A549 (cell line): ENCODE data around the gene SELENOW. TPM values are rescaled to one million over a fixed set of nuclear protein-coding genes. Genes with fewer than 3 reads are reported as not detected.
"Not testable (repeated sequence)": the region's sequence is repeated elsewhere in the genome, so short reads cannot be mapped to it uniquely, and the experiment has no call there.

ENCODE experiments used
- ATAC-seq, 2 experiments: fragments of 200-7000 bp in 1 of 2; fragments of >200 bp in 1 of 2; cut with Nextera tagmentation in 1 of 2; cut with Tn5 transposase in 1 of 2; 3 replicates each; pipeline versions ENCODE4 v1.8.0 to v1.9.1; 2018 to 2020; ENCODE audit warnings: mild to moderate bottlenecking in 1 of 2, moderate library complexity in 1 of 2
- CTCF ChIA-PET: fragments of 300-600 bp; sonication (Branson Sonifier 250); formaldehyde crosslinking; extraction: SDS; loops from one replicate; lab custom pipeline; 2021; ENCODE audit warnings: antibody characterized with exemption, inconsistent platforms; lab: Yijun Ruan, JAX
- POLR2A ChIA-PET: fragments of 350-600 bp; formaldehyde crosslinking; extraction: SDS; loops from one replicate; lab custom pipeline; 2021; ENCODE audit warnings: antibody characterized with exemption, inconsistent platforms; lab: Yijun Ruan, JAX
- DNase-seq, 2 experiments: peaks; one replicate each; pipeline versions ENCODE4 v3.0.0 to v3.0.0-alpha.2; 2011 to 2016; ENCODE audit warnings: low read depth in 1 of 2, low spot score in 1 of 2
- FAIRE-seq: peaks from 2 replicates; lab custom pipeline; 2011; peaks lifted over from hg19 to GRCh38; lab: Jason Lieb, UNC
- H3K27ac ChIP-seq, 2 experiments: fragments of >200 bp; sonication (Bioruptor Twin); formaldehyde crosslinking; 3 replicates each; pipeline ENCODE4 v1.5.1; 2016 to 2017
- H3K4me1 ChIP-seq: fragments of >200 bp; sonication (Bioruptor Twin); formaldehyde crosslinking; 3 replicates; pipeline ENCODE4 v1.6.1; 2016
- H3K4me2 ChIP-seq: fragments of >200 bp; sonication (Bioruptor Twin); formaldehyde crosslinking; 3 replicates; pipeline ENCODE4 v1.6.1; 2016
- H3K4me3 ChIP-seq: fragments of >200 bp; sonication (Bioruptor Twin); formaldehyde crosslinking; 3 replicates; pipeline ENCODE4 v1.5.1; 2016
- H3K9me3 ChIP-seq: fragments of >200 bp; sonication (Bioruptor Twin); formaldehyde crosslinking; 3 replicates; pipeline ENCODE4 v1.6.1; 2016
- BHLHE40 ChIP-seq: IDR thresholded peaks from 2 replicates; pipeline ENCODE4 v1.6.1; 2012; ENCODE audit warnings: low read depth, low read length, inconsistent platforms
- CBX2 ChIP-seq: fragments of 200-600 bp; sonication (generic); IDR thresholded peaks from 2 replicates; pipeline ENCODE4 v1.6.1; 2016; ENCODE audit warnings: low read depth, mild to moderate bottlenecking, borderline replicate concordance
- CEBPB ChIP-seq, 2 experiments: fragments of >200 bp in 1 of 2; sonication (Bioruptor Twin) in 1 of 2; formaldehyde crosslinking in 1 of 2; IDR thresholded peaks; 2 replicates each; pipeline ENCODE4 v1.6.1; 2012 to 2016
- EHF ChIP-seq: fragments of 250-450 bp; sonication (Bioruptor Pico); IDR thresholded peaks from 2 replicates; pipeline ENCODE4 v1.5.0; 2020; ENCODE audit warnings: mild to moderate bottlenecking
- EHMT2 ChIP-seq: fragments of 200-600 bp; sonication (generic); IDR thresholded peaks from 2 replicates; pipeline ENCODE4 v1.6.1; 2016; ENCODE audit warnings: antibody characterized with exemption, low read depth, mild to moderate bottlenecking, moderate library complexity
- FOSB ChIP-seq: fragments of 250-450 bp; sonication (Bioruptor Pico); IDR thresholded peaks from 2 replicates; pipeline ENCODE4 v1.5.0; 2020; ENCODE audit warnings: mild to moderate bottlenecking, moderate library complexity
- FOSL2 ChIP-seq, 2 experiments: fragments of 450-650 bp in 1 of 2; fragments of >200 bp in 1 of 2; sonication (Bioruptor Twin) in 1 of 2; formaldehyde crosslinking; IDR thresholded peaks; 2 replicates each; pipeline versions ENCODE4 v1.5.0 to v1.6.1; 2016 to 2020; ENCODE audit warnings: mild to moderate bottlenecking in 1 of 2, moderate library complexity in 1 of 2
- HDAC2 ChIP-seq: fragments of 200-600 bp; sonication (generic); IDR thresholded peaks from 2 replicates; pipeline ENCODE4 v1.6.1; 2016
- HOXB13 ChIP-seq: fragments of 250-450 bp; sonication (Bioruptor Pico); IDR thresholded peaks from 2 replicates; pipeline ENCODE4 v1.5.0; 2020; ENCODE audit warnings: low read depth, mild to moderate bottlenecking, moderate library complexity
- JUN ChIP-seq, 2 experiments: fragments of >200 bp; sonication (Bioruptor Twin); formaldehyde crosslinking; IDR thresholded peaks; 2 replicates in 1 of 2; 3 replicates in 1 of 2; pipeline ENCODE4 v1.6.1; 2016 to 2017
- KDM1A ChIP-seq: fragments of 200-600 bp; sonication (generic); IDR thresholded peaks from 2 replicates; pipeline ENCODE4 v1.6.1; 2016; ENCODE audit warnings: low read depth, mild to moderate bottlenecking
- KDM5A ChIP-seq: fragments of 200-600 bp; sonication (generic); IDR thresholded peaks from 2 replicates; pipeline ENCODE4 v1.6.1; 2016; ENCODE audit warnings: antibody characterized with exemption, mild to moderate bottlenecking
- NFE2L2 ChIP-seq: fragments of 150-350 bp; conservative IDR thresholded peaks from 2 replicates; pipeline ENCODE4 v1.6.1; 2014; ENCODE audit warnings: low read length
- NR3C1 ChIP-seq: fragments of >200 bp; sonication (Bioruptor Twin); formaldehyde crosslinking; IDR thresholded peaks from 3 replicates; pipeline ENCODE4 v1.6.1; 2017
- POLR2A ChIP-seq: IDR thresholded peaks from 2 replicates; pipeline ENCODE4 v1.6.1; 2012; ENCODE audit warnings: mild to moderate bottlenecking, low read length
- POLR2AphosphoS2 ChIP-seq: conservative IDR thresholded peaks from 2 replicates; pipeline ENCODE4 v1.6.1; 2012; ENCODE audit warnings: low read length, improper control_type of control experiment, inconsistent platforms
- RCOR1 ChIP-seq: fragments of 150-350 bp; IDR thresholded peaks from 2 replicates; pipeline ENCODE4 v1.6.1; 2014; ENCODE audit warnings: antibody characterized with exemption, low read length, low read depth
- SREBF2 ChIP-seq: fragments of 450-650 bp; IDR thresholded peaks from 2 replicates; pipeline ENCODE4 v1.6.1; 2014; ENCODE audit warnings: mild to moderate bottlenecking, moderate library complexity
- ZNF302 ChIP-seq: fragments of 250-450 bp; sonication (Bioruptor Pico); IDR thresholded peaks from 2 replicates; pipeline ENCODE4 v1.9.0; 2021; ENCODE audit warnings: inconsistent platforms, mild to moderate bottlenecking, moderate library complexity
- ZSCAN20 ChIP-seq: fragments of 250-450 bp; sonication (Bioruptor Pico); IDR thresholded peaks from 2 replicates; pipeline ENCODE4 v1.8.0; 2022; ENCODE audit warnings: mild to moderate bottlenecking, moderate library complexity
- WGBS: methylation state at CpG from one replicate; pipeline ENCODE4 v1.1.6; 2017; ENCODE audit errors: missing lambda C conversion rate; 5-methylcytosine and 5-hydroxymethylcytosine counted together
- polyA plus RNA-seq, 4 experiments: library from polyadenylated mRNA; depleted of rRNA in 3 of 4; stranded (reverse); fragments of >200 nt; fragmentation: RNase III in 1 of 4; extraction: RNeasy Plus Mini Kit Qiagen cat#74134 plus additional on column Dnase treatment in 1 of 4; gene quantifications; 2 replicates in 3 of 4; 3 replicates in 1 of 4; pipeline ENCODE4 v1.2.3, GENCODE V29; 2011 to 2017
- TF ChIP-seq, protein P1 (sequence below): fragments of 450-650 bp; IDR thresholded peaks from 2 replicates; pipeline ENCODE4 v1.6.1; 2014; ENCODE audit warnings: antibody characterized with exemption
- TF ChIP-seq, protein P2 (sequence below): IDR thresholded peaks from 2 replicates; pipeline ENCODE4 v1.6.1; 2012; ENCODE audit warnings: low read depth, borderline replicate concordance

SELENOW gene
- polyA plus RNA-seq, 2 of the 4 experiments (the other 2 are of a cell fraction), result 114 to 155 TPM

DNA sequence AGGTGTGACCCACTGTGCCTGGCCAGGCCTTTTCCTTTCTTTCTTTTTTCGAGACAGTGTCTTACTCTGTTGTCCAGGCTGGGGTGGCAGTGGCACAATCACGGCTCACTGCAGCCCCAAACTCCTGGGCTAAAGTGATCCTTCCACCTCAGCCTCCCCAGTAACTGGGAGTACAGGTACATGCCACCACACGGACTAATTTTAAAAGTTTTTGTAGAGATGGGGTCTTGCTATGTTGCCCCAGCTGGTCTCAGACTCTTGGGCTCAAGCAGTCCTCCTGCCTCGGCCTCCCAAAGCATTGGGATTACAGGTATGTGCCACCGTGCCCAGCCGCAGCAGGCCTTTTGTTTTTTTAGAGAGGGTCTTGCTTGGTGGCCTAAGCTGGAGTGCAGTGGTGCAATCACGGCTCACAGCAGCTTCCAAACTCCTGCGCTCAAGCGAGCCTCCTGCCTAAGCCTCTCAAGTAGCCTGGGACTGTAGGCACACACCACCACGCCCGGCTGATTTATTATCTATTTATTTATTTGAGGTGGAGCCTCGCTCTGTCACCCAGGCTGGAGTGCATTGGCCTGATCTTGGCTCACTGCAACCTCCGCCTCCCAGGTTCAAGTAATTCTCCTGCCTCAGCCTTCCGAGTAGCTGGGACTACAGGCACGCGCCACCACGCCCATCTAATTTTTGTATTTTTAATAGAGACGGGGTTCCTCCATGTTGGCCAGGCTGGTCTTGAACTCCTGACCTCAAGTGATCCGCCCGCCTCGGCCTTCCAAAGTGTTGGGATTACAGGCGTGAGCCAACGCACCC lies 1.1 kb upstream of the SELENOW start:
- not testable (repeated sequence) for DNase-seq, ATAC-seq, H3K9me3 ChIP-seq, FAIRE-seq
- TF ChIP-seq KDM1A, result 0 out of 2 replicates have a peak, but pooled peaks have one; percentile 16
- Histone ChIP-seq H3K4me3 (peak overlapping the region; percentile 79), H3K4me1 (peaks cover 16% of the 10 kb centered on the region), H3K27ac (peak overlapping the region; percentile 90 to 94), H3K4me2 (peak overlapping the region; percentile 90)
- POLR2A ChIA-PET, result interaction anchor here (0.6 to 0.7 kb wide), 2 partner anchors 13 to 32 kb away, joined by 3 read pairs; partner anchors contain the start of gene NOP53
- WGBS, result 65% methylated on average over 23 of the region's 23 CpGs
- CTCF ChIA-PET, result interaction anchor here (0.9 to 4.8 kb wide), 5 partner anchors 10 to 349 kb away, joined by 3 to 26 read pairs (median 11); no protein-coding TSS in a partner anchor

DNA sequence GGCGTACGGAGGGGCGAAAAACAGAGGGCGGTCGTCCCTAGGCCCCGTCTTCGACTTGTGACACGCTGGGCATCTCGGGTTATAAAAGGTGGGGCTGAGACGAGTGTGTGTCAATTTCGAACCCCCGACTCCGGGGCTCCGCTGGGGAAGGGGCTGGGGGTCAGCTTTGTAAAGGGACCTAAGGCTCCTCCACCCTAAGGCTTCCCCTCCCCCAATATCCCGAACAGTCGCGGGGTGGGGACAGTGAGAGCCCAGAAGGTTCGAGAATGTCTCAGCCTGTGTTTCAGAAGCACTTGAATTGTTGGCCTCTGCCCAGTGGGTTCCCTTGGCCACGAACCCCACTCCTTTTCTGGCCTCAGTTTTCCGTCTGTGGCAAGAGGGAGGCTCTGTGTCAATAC lies 450 bp downstream of the SELENOW start:
- H3K4me3 ChIP-seq, result peak overlapping the region; percentile 79
- no peak for FAIRE-seq
- H3K9me3 ChIP-seq, result no peaks in the 10 kb centered on the region
- no peak for TF ChIP-seq KDM5A
- TF ChIP-seq NFE2L2, result no peak; the same call in 1 of the 2 replicates
- no peak for TF ChIP-seq SREBF2
- H3K27ac ChIP-seq, result peak overlapping the region; percentile 90 to 94
- DNase-seq, result no peak
- peak; percentile 10 to 19; a peak in 3 of 6 replicates for ATAC-seq
- CTCF ChIA-PET, result interaction anchor here (1.1 to 4.6 kb wide), 3 partner anchors 9 to 66 kb away, joined by 4 to 41 read pairs (median 12); partner anchors contain the start of gene EHD2
- peaks cover 16% of the 10 kb centered on the region for H3K4me1 ChIP-seq
- POLR2A ChIA-PET, result no interaction called here
- 3% methylated on average over 20 of the region's 20 CpGs for WGBS
- peak overlapping the region; percentile 90 for H3K4me2 ChIP-seq

DNA sequence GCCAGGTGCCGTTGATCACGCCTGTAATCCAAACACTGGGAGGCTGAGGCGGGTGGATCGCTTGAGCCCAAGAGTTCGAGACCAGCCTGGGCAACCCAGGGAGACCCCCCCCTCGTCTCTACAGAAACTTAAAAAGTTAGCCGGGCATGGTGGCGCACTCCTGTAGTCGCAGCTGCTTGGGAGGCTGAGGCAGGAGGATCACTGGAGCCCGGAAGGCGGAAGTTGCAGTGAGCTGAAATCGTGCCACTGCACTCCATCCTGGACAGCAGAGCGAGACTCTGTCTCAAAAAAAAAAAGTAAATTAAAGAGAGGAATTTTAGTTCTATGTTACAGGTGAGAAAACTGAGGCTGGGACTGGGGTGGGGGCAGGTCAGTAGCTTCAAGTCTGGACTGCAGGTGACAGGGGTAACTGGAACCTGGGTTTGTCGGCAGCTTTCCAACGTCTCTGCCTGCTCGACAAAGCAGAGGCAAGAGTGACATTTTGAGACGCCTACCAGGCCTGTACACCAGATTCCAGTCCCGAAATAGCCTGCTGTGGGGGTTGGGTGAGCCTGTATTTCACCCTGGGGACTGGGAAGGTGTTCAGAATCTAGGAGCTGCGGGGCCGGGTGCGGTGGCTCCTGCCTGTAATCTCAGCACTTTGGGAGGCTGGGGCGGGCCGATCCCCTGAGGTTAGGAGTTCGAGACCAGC lies 1.2 kb downstream of the SELENOW start:
- ChIA-PET POLR2A (no interaction called here), CTCF (interaction anchor here (0.6 to 4.6 kb wide), 7 partner anchors 12 to 73 kb away, joined by 3 to 41 read pairs (median 8); partner anchors contain the start of gene EHD2)
- Histone ChIP-seq H3K4me1 (peaks cover 16% of the 10 kb centered on the region), H3K4me2 (peak overlapping the region; percentile 90), H3K9me3 (no peaks in the 10 kb centered on the region), H3K4me3 (peak overlapping the region; percentile 79), H3K27ac (peak overlapping the region; percentile 90 to 94)
- no peak for ATAC-seq
- DNase-seq, result no peak
- 82% methylated on average over 24 of the region's 24 CpGs for WGBS
- TF ChIP-seq NR3C1 (no peak), CBX2 (no peak), POLR2A (no peak), EHF (no peak), JUN (IDR thresholded peaks at IDR 0.05) (no peak), RCOR1 (no peak), POLR2AphosphoS2 (no peak), FOSL2 (IDR thresholded peaks at IDR 0.05) (no peak), FOSL2 (CRISPR knock-in tag; IDR thresholded peaks at IDR 0.05) (no peak), ZSCAN20 (CRISPR knock-in tag) (no peak), HOXB13 (no peak), CEBPB (IDR thresholded peaks at IDR 0.05) (no peak), HDAC2 (no peak), BHLHE40 (no peak), EHMT2 (no peak), FOSB (CRISPR knock-in tag) (no peak), ZNF302 (no peak)
- TF ChIP-seq, protein P1, sequence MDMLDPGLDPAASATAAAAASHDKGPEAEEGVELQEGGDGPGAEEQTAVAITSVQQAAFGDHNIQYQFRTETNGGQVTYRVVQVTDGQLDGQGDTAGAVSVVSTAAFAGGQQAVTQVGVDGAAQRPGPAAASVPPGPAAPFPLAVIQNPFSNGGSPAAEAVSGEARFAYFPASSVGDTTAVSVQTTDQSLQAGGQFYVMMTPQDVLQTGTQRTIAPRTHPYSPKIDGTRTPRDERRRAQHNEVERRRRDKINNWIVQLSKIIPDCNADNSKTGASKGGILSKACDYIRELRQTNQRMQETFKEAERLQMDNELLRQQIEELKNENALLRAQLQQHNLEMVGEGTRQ, result no peak
- TF ChIP-seq, protein P2, sequence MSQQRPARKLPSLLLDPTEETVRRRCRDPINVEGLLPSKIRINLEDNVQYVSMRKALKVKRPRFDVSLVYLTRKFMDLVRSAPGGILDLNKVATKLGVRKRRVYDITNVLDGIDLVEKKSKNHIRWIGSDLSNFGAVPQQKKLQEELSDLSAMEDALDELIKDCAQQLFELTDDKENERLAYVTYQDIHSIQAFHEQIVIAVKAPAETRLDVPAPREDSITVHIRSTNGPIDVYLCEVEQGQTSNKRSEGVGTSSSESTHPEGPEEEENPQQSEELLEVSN, result no peak
- FAIRE-seq, result no peak
